ENCODE measurements around the gene HAS3.

HAS3 gene

GRCh38 chr16:69079697-69080096, 25.8 kb upstream of the HAS3 start:
- Histone ChIP-seq H3K9me3 (ENCODE audit: insufficient read depth, low read length, severe bottlenecking) (no peaks in the 10 kb centered on the region), H3K4me3 (ENCODE audit: low read depth in 1 of 2, low read length in 2 of 2) (no peak overlapping the region), H3K79me2 (ENCODE audit: insufficient read depth, low read length) (no peaks in the 10 kb centered on the region), H3K27me3 (ENCODE audit: insufficient read depth, low read length, poor library complexity) (no peaks in the 10 kb centered on the region), H3K36me3 (ENCODE audit: insufficient read depth, low read length) (peaks cover 7% of the 10 kb centered on the region; the same call in 1 of the 2 replicates), H3K9ac (ENCODE audit: low read depth, low read length) (no peak overlapping the region), H4K20me1 (ENCODE audit: insufficient read depth, low read length) (no peaks in the 10 kb centered on the region), H3K27ac (ENCODE audit: low read length) (no peak overlapping the region), H3K4me1 (ENCODE audit: insufficient read depth, low read length) (no peaks in the 10 kb centered on the region), H3K4me2 (ENCODE audit: insufficient read depth, low read length) (no peak overlapping the region), H2AFZ (ENCODE audit: low read depth, low read length) (no peak overlapping the region)
- no peak for ATAC-seq (ENCODE audit: insufficient read depth, low read depth)
- TF ChIP-seq CTCF (IDR thresholded peaks at IDR 0.05; ENCODE audit: borderline replicate concordance, extremely low read depth, low read length, poor library complexity, severe bottlenecking) (no peak), EZH2 (IDR thresholded peaks at IDR 0.05; ENCODE audit: borderline replicate concordance, low read depth, low read length, severe bottlenecking) (no peak)
- no peak for DNase-seq

GRCh38 chr16:69083306-69083941, 22.0 kb upstream of the HAS3 start:
- H2AFZ ChIP-seq (ENCODE audit: low read depth, low read length): no peak overlapping the region
- peaks cover 7% of the 10 kb centered on the region for H3K4me1 ChIP-seq (ENCODE audit: insufficient read depth, low read length)
- H3K27ac ChIP-seq (ENCODE audit: low read length): no peak overlapping the region
- no peaks in the 10 kb centered on the region for H3K79me2 ChIP-seq (ENCODE audit: insufficient read depth, low read length)
- TF ChIP-seq CTCF (IDR thresholded peaks at IDR 0.05; ENCODE audit: borderline replicate concordance, extremely low read depth, low read length, poor library complexity, severe bottlenecking): peak; percentile 30
- TF ChIP-seq EZH2 (IDR thresholded peaks at IDR 0.05; ENCODE audit: borderline replicate concordance, low read depth, low read length, severe bottlenecking): no peak
- H3K9me3 ChIP-seq (ENCODE audit: insufficient read depth, low read length, severe bottlenecking): no peaks in the 10 kb centered on the region
- H4K20me1 ChIP-seq (ENCODE audit: insufficient read depth, low read length): no peaks in the 10 kb centered on the region
- no peak overlapping the region for H3K9ac ChIP-seq (ENCODE audit: low read depth, low read length)
- no peak overlapping the region for H3K4me3 ChIP-seq (ENCODE audit: low read depth in 1 of 2, low read length in 2 of 2)
- no peak overlapping the region for H3K4me2 ChIP-seq (ENCODE audit: insufficient read depth, low read length)
- H3K27me3 ChIP-seq (ENCODE audit: insufficient read depth, low read length, poor library complexity): no peaks in the 10 kb centered on the region
- peaks cover 7% of the 10 kb centered on the region; the same call in 1 of the 2 replicates for H3K36me3 ChIP-seq (ENCODE audit: insufficient read depth, low read length)
- DNase-seq (no peak), ATAC-seq (ENCODE audit: insufficient read depth, low read depth) (no peak)

GRCh38 chr16:69084289-69084688, 21.2 kb upstream of the HAS3 start:
- H3K79me2 ChIP-seq (ENCODE audit: insufficient read depth, low read length): no peaks in the 10 kb centered on the region
- no peak for TF ChIP-seq CTCF (IDR thresholded peaks at IDR 0.05; ENCODE audit: borderline replicate concordance, extremely low read depth, low read length, poor library complexity, severe bottlenecking)
- TF ChIP-seq EZH2 (IDR thresholded peaks at IDR 0.05; ENCODE audit: borderline replicate concordance, low read depth, low read length, severe bottlenecking): no peak
- peaks cover 7% of the 10 kb centered on the region; the same call in 1 of the 2 replicates for H3K36me3 ChIP-seq (ENCODE audit: insufficient read depth, low read length)
- H3K27me3 ChIP-seq (ENCODE audit: insufficient read depth, low read length, poor library complexity): no peaks in the 10 kb centered on the region
- no peak overlapping the region for H3K27ac ChIP-seq (ENCODE audit: low read length)
- H4K20me1 ChIP-seq (ENCODE audit: insufficient read depth, low read length): no peaks in the 10 kb centered on the region
- H3K4me2 ChIP-seq (ENCODE audit: insufficient read depth, low read length): no peak overlapping the region
- no peak overlapping the region for H3K9ac ChIP-seq (ENCODE audit: low read depth, low read length)
- peaks cover 7% of the 10 kb centered on the region for H3K4me1 ChIP-seq (ENCODE audit: insufficient read depth, low read length)
- H3K9me3 ChIP-seq (ENCODE audit: insufficient read depth, low read length, severe bottlenecking): no peaks in the 10 kb centered on the region
- DNase-seq (no peak), ATAC-seq (ENCODE audit: insufficient read depth, low read depth) (no peak)
- no peak overlapping the region for H2AFZ ChIP-seq (ENCODE audit: low read depth, low read length)
- no peak overlapping the region for H3K4me3 ChIP-seq (ENCODE audit: low read depth in 1 of 2, low read length in 2 of 2)

Data from DND-41 (cell line).